GM19099 (cell line): Measurements from ENCODE around the gene DMRTB1.

Experiments
- POLR2A ChIP-seq: IDR thresholded peaks from 3 replicates; pipeline ENCODE4 v1.6.1; 2011; ENCODE audit warnings: low read depth; ENCODE audit not compliant: insufficient read length; ENCODE audit errors: extremely low read depth

DMRTB1 gene

DNA sequence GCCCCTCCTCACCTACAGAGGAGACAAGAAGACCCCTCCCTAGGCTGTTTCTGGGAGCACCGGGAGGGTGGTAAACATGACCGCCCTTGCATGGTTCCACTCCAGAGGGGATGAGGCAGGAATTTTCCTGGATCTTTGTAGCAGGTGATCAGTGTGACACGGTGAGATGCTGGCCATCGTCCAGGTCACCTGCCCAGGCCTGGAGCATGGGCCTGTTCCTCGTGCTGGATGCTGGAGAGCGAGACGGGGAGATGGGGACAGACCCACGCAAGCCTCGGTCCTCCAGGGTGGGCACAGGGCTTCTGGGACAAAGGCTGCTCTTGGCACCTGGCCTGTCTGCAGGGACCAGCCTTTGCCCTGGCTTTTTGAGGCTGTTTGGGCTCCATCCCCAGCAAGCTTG, 46.2 kb downstream of the DMRTB1 start:
- TF ChIP-seq POLR2A, result no peak

GRCh38 chr1:53505891-53506290, 46.7 kb downstream of the DMRTB1 start:
- no peak for TF ChIP-seq POLR2A

GRCh38 chr1:53506355-53507050, 47.3 kb downstream of the DMRTB1 start:
- no peak for TF ChIP-seq POLR2A

- no peak for TF ChIP-seq POLR2A
Measured at GRCh38 chr1:53507116-53507820, 48.1 kb downstream of the DMRTB1 start.

- no peak for TF ChIP-seq POLR2A
Measured at GRCh38 chr1:53508056-53508990, 49.1 kb downstream of the DMRTB1 start.

GRCh38 chr1:53508991-53509666, 49.9 kb downstream of the DMRTB1 start:
- no peak for TF ChIP-seq POLR2A

DNA sequence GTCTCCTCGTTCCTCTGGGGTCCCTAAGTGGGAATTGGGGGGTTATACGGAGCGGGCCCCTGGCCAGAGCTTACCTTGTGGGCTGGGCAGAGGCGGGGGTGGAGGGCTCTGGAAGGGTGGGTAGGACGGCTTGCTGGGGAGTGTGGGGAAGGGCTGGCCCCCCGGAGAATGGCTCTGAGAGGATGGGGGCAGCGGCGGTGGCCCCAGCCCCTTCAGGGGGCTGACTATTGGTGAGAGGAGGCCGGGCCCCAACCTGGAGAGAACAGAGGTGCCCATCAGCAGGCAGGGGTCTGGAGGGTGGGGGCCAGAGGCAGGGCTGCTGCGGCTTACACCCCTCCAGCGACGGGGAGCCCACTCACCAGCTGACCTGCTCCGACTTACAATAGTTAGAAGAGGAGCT, 50.6 kb downstream of the DMRTB1 start:
- TF ChIP-seq POLR2A, result no peak

- TF ChIP-seq POLR2A, result no peak
Measured at GRCh38 chr1:53510215-53510614, 51.0 kb downstream of the DMRTB1 start.

GRCh38 chr1:53511323-53511932, 52.2 kb downstream of the DMRTB1 start:
- TF ChIP-seq POLR2A, result no peak

- TF ChIP-seq POLR2A, result no peak
Measured at GRCh38 chr1:53511933-53512806, 53.0 kb downstream of the DMRTB1 start.

DNA sequence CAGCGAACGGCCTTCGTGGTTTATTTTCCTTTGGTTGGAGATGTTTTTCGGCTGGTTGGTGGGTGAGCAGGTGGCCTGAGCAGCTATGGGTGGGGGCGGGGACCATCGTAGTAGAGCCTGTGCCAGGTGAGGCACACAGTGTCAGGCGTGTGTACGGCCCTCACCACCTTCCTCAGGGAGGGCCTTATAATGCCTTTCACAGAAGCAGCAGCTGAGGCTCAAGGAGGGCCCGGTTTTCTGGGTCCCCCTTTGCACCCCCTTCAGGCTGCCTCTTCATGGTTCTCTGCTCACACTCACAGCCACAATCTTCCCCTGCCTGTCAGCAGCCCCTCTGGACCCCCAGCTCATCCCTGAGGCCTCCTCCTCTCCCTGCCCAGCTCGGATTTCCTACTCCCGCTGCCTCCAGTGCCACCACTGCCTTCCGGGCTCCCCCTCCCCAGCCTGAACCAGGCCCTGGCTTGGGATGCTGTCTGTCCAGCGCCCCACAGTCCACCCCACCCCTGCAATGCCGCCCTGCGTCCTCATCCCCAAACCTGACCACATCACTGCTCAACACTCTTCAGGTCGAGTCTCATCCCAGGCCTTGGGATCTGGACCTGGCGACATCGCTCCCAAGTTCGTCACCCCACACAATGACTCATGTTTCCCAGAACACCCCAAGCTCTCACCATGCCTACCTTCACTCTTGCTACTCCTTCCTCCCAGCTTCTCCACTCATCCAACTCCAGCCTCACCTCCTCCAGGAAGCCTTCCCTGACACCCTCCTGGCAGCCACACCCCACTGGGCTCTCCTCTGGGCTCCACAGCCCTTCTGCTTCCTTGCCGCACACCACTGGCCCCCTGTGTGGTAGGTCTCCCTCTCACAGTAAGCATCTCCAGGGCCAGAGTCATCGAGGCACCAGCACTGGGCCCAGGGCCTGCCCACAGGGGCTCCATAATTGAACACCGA, 53.9 kb downstream of the DMRTB1 start:
- TF ChIP-seq POLR2A, result no peak

GRCh38 chr1:53513846-53514245, 54.6 kb downstream of the DMRTB1 start:
- TF ChIP-seq POLR2A, result no peak
